Adrenal gland (tissue), 5 donors: Measurements from ENCODE around the gene MTCH1.

Experiments
- CTCF ChIP-seq, 6 experiments: fragments of 450-650 bp in 4 of 6; fragments of 200-600 bp in 2 of 6; sonication (generic) in 1 of 6; IDR thresholded peaks; 1 replicate in 5 of 6; 2 replicates in 1 of 6; pipeline versions ENCODE4 v1.5.1 to v1.8.0; 2016 to 2021; ENCODE audit warnings: antibody characterized with exemption in 6 of 6, mild to moderate bottlenecking in 2 of 6, moderate library complexity in 1 of 6
- POLR2A ChIP-seq, 2 donors: fragments of 450-650 bp; IDR thresholded peaks; one replicate each; pipeline ENCODE4 v1.6.1; 2017; ENCODE audit warnings: antibody characterized with exemption in 2 of 2, mild to moderate bottlenecking in 2 of 2, moderate library complexity in 1 of 2
- donor health status: DM: no; HTN: no; CAD: no.

GRCh38 chr6:36968266-36968977 is 17.6 kb downstream of the MTCH1 start:
- TF ChIP-seq POLR2A (IDR thresholded peaks at IDR 0.05) (no peak), CTCF (IDR thresholded peaks at IDR 0.05) (no peak)
